Mucosa of stomach (tissue), 1 donor: ENCODE data around the gene GOSR1.
"Not testable (repeated sequence)": the region's sequence is repeated elsewhere in the genome, so short reads cannot be mapped to it uniquely, and the experiment has no call there.

Source experiments
- H3K27me3 ChIP-seq: one replicate; pipeline ENCODE4 v1.7.0; 2013; ENCODE audit warnings: mild to moderate bottlenecking, low read length; ENCODE audit not compliant: control insufficient read depth, insufficient read depth
- H3K36me3 ChIP-seq: one replicate; pipeline ENCODE4 v1.7.0; 2013; ENCODE audit warnings: low read length; ENCODE audit not compliant: control insufficient read depth, insufficient read depth
- H3K4me1 ChIP-seq: one replicate; pipeline ENCODE4 v1.7.0; 2013; ENCODE audit warnings: mild to moderate bottlenecking, low read length; ENCODE audit not compliant: control insufficient read depth, insufficient read depth
- H3K4me3 ChIP-seq: one replicate; pipeline ENCODE4 v1.7.0; 2013; ENCODE audit warnings: low read length
- H3K9ac ChIP-seq: one replicate; pipeline ENCODE4 v1.7.0; 2013; ENCODE audit warnings: mild to moderate bottlenecking, low read length, moderate library complexity
- H3K9me3 ChIP-seq: one replicate; pipeline ENCODE4 v1.7.0; 2013; ENCODE audit warnings: mild to moderate bottlenecking, low read length, moderate library complexity; ENCODE audit not compliant: control insufficient read depth
- donor health status: Pancreatic carcinoma.

The GOSR1 gene

GRCh38 chr17:30559656-30560055, 82.4 kb downstream of the GOSR1 start:
- no peaks in the 10 kb centered on the region for H3K36me3 ChIP-seq
- H3K27me3 ChIP-seq: no peaks in the 10 kb centered on the region
- H3K4me3 ChIP-seq: no peak overlapping the region
- no peak overlapping the region for H3K9ac ChIP-seq
- H3K9me3 ChIP-seq: no peaks in the 10 kb centered on the region
- no peaks in the 10 kb centered on the region for H3K4me1 ChIP-seq

GRCh38 chr17:30560117-30561026, 83.2 kb downstream of the GOSR1 start:
- H3K4me3 ChIP-seq, H3K4me1 ChIP-seq, H3K9me3 ChIP-seq, H3K36me3 ChIP-seq, H3K9ac ChIP-seq, H3K27me3 ChIP-seq: not testable (repeated sequence)

GRCh38 chr17:30561766-30562165, 84.6 kb downstream of the GOSR1 start:
- not testable (repeated sequence) for H3K27me3 ChIP-seq, H3K9me3 ChIP-seq, H3K4me1 ChIP-seq, H3K36me3 ChIP-seq, H3K9ac ChIP-seq, H3K4me3 ChIP-seq

GRCh38 chr17:30563131-30563904, 86.1 kb downstream of the GOSR1 start:
- not testable (repeated sequence) for H3K4me3 ChIP-seq, H3K9me3 ChIP-seq, H3K9ac ChIP-seq, H3K36me3 ChIP-seq, H3K27me3 ChIP-seq, H3K4me1 ChIP-seq

GRCh38 chr17:30563905-30564390, 86.7 kb downstream of the GOSR1 start:
- not testable (repeated sequence) for H3K9ac ChIP-seq, H3K4me3 ChIP-seq, H3K36me3 ChIP-seq, H3K4me1 ChIP-seq, H3K9me3 ChIP-seq, H3K27me3 ChIP-seq

- not testable (repeated sequence) for H3K36me3 ChIP-seq, H3K4me1 ChIP-seq, H3K9ac ChIP-seq, H3K27me3 ChIP-seq, H3K4me3 ChIP-seq, H3K9me3 ChIP-seq
Measured at GRCh38 chr17:30564422-30565072, 87.3 kb downstream of the GOSR1 start.

GRCh38 chr17:30565073-30565935, 88.1 kb downstream of the GOSR1 start:
- Histone ChIP-seq H3K36me3 (no peaks in the 10 kb centered on the region), H3K4me3 (no peak overlapping the region), H3K9me3 (no peaks in the 10 kb centered on the region), H3K27me3 (no peaks in the 10 kb centered on the region), H3K9ac (no peak overlapping the region), H3K4me1 (no peaks in the 10 kb centered on the region)

GRCh38 chr17:30566104-30566503, 88.9 kb downstream of the GOSR1 start:
- not testable (repeated sequence) for H3K4me1 ChIP-seq, H3K4me3 ChIP-seq, H3K27me3 ChIP-seq, H3K9me3 ChIP-seq, H3K9ac ChIP-seq, H3K36me3 ChIP-seq

- H3K9ac ChIP-seq, H3K27me3 ChIP-seq, H3K9me3 ChIP-seq, H3K36me3 ChIP-seq, H3K4me1 ChIP-seq, H3K4me3 ChIP-seq: not testable (repeated sequence)
Measured at GRCh38 chr17:30566516-30567225, 89.5 kb downstream of the GOSR1 start.

GRCh38 chr17:30567231-30568116, 90.3 kb downstream of the GOSR1 start:
- no peak overlapping the region for H3K9ac ChIP-seq
- H3K27me3 ChIP-seq: no peaks in the 10 kb centered on the region
- no peak overlapping the region for H3K4me3 ChIP-seq
- no peaks in the 10 kb centered on the region for H3K9me3 ChIP-seq
- H3K36me3 ChIP-seq: no peaks in the 10 kb centered on the region
- H3K4me1 ChIP-seq: no peaks in the 10 kb centered on the region
